IPS-18c (cell line): ENCODE data around the gene UBE4A.

Experiments
- H3K4me3 ChIP-seq: 2 replicates; pipeline ENCODE4 v1.7.0; 2013; ENCODE audit warnings: low read depth, mild to moderate bottlenecking, low read length, moderate library complexity; ENCODE audit not compliant: insufficient read depth
- H3K9me3 ChIP-seq: one replicate; pipeline ENCODE4 v1.6.1; 2013; ENCODE audit warnings: mild to moderate bottlenecking, low read length, moderate library complexity; ENCODE audit not compliant: control insufficient read depth, insufficient read depth

The UBE4A gene

GRCh38 chr11:118339281-118339961 lies 20.0 kb upstream of the UBE4A start:
- no peak overlapping the region for H3K4me3 ChIP-seq

GRCh38 chr11:118340449-118340848 lies 19.0 kb upstream of the UBE4A start:
- no peaks in the 10 kb centered on the region for H3K9me3 ChIP-seq

More at GRCh38 chr11:118339281-118339961, 20.0 kb upstream of the UBE4A start:
- H3K9me3 ChIP-seq = no peaks in the 10 kb centered on the region

GRCh38 chr11:118341261-118341660 lies 18.1 kb upstream of the UBE4A start:
- Histone ChIP-seq H3K4me3 (no peak overlapping the region), H3K9me3 (no peaks in the 10 kb centered on the region)

More at GRCh38 chr11:118340449-118340848, 19.0 kb upstream of the UBE4A start:
- no peak overlapping the region for H3K4me3 ChIP-seq

- Histone ChIP-seq H3K4me3 (no peak overlapping the region), H3K9me3 (no peaks in the 10 kb centered on the region)
These were observed 17.4 kb upstream of the UBE4A start for GRCh38 chr11:118341815-118342489.

- Histone ChIP-seq H3K9me3 (no peaks in the 10 kb centered on the region), H3K4me3 (no peak within 1 kb of the TSS)
These were observed 16.8 kb upstream of the UBE4A start, which contains the start of gene CD3D for GRCh38 chr11:118342503-118343161. Gene CD3D (minus strand): TSS chr11:118342705. CDS start chr11:118342607, 98 bp downstream.

- no peak overlapping the region for H3K4me3 ChIP-seq
These were observed 16.2 kb upstream of the UBE4A start for GRCh38 chr11:118343248-118343647.

GRCh38 chr11:118343981-118344515 lies 15.4 kb upstream of the UBE4A start, which contains the start of gene CD3G:
Gene CD3G (plus strand): TSS chr11:118344344. CDS start chr11:118344424, 80 bp downstream.
- Histone ChIP-seq H3K9me3 (no peaks in the 10 kb centered on the region), H3K4me3 (no peak within 1 kb of the TSS)

More at GRCh38 chr11:118343248-118343647, 16.2 kb upstream of the UBE4A start:
- H3K9me3 ChIP-seq = no peaks in the 10 kb centered on the region

GRCh38 chr11:118349475-118349874 lies 9.9 kb upstream of the UBE4A start:
- Histone ChIP-seq H3K9me3 (no peaks in the 10 kb centered on the region), H3K4me3 (no peak overlapping the region)

- H3K9me3 ChIP-seq = no peaks in the 10 kb centered on the region
- H3K4me3 ChIP-seq = no peak overlapping the region
These were observed 6.2 kb upstream of the UBE4A start for GRCh38 chr11:118353084-118353710.

GRCh38 chr11:118358071-118358470 lies 1.3 kb upstream of the UBE4A start:
- H3K9me3 ChIP-seq = no peaks in the 10 kb centered on the region
- H3K4me3 ChIP-seq = no peak overlapping the region

GRCh38 chr11:118364956-118365615 lies 5.7 kb downstream of the UBE4A start:
- Histone ChIP-seq H3K9me3 (no peaks in the 10 kb centered on the region), H3K4me3 (no peak overlapping the region)

GRCh38 chr11:118366287-118366686 lies 6.9 kb downstream of the UBE4A start:
- Histone ChIP-seq H3K9me3 (peaks cover 2% of the 10 kb centered on the region), H3K4me3 (no peak overlapping the region)

- no peak overlapping the region for H3K4me3 ChIP-seq
- peaks cover 2% of the 10 kb centered on the region for H3K9me3 ChIP-seq
These were observed 11.4 kb downstream of the UBE4A start for GRCh38 chr11:118370774-118371173.

- no peak overlapping the region for H3K4me3 ChIP-seq
- H3K9me3 ChIP-seq = peaks cover 2% of the 10 kb centered on the region
These were observed 13.9 kb downstream of the UBE4A start for GRCh38 chr11:118373263-118373662.

- Histone ChIP-seq H3K9me3 (peaks cover 2% of the 10 kb centered on the region), H3K4me3 (no peak overlapping the region)
These were observed 14.5 kb downstream of the UBE4A start for GRCh38 chr11:118373871-118374270.

GRCh38 chr11:118374729-118375128 lies 15.3 kb downstream of the UBE4A start:
- Histone ChIP-seq H3K9me3 (peaks cover 2% of the 10 kb centered on the region), H3K4me3 (no peak overlapping the region)

GRCh38 chr11:118375978-118376377 lies 16.6 kb downstream of the UBE4A start:
- Histone ChIP-seq H3K9me3 (no peaks in the 10 kb centered on the region), H3K4me3 (no peak overlapping the region)
